HepG2 (cell line): Measurements from ENCODE around the gene MSI2. TPM values are rescaled to one million over a fixed set of nuclear protein-coding genes. Genes with fewer than 3 reads are reported as not detected.

ENCODE experiments used
- ATAC-seq: fragments of 200-7000 bp; cut with Tn5 transposase; 3 replicates; pipeline ENCODE4 v1.9.1; 2020; ENCODE audit warnings: mild to moderate bottlenecking, moderate library complexity
- BruUV-seq: library from RNA; stranded (reverse); fragments of 400-500 nt; replicated peaks from 2 replicates; lab custom pipeline; 2021; lab: Mats Ljungman, UMichigan
- CTCF ChIA-PET: fragments of 300-600 bp; formaldehyde crosslinking; extraction: SDS; loops from one replicate; lab custom pipeline; 2021; ENCODE audit warnings: low total read pairs, inconsistent platforms, low intra/inter-chr PET ratio; lab: Yijun Ruan, JAX
- POLR2A ChIA-PET: fragments of 350-600 bp; sonication (Branson Sonifier 250); formaldehyde crosslinking; loops from one replicate; lab custom pipeline; 2020; ENCODE audit warnings: antibody characterized with exemption, inconsistent platforms; lab: Yijun Ruan, JAX
- DNase-seq: peaks from one replicate; pipeline ENCODE4 v3.0.0-alpha.2; 2015; ENCODE audit warnings: low spot score
- FAIRE-seq: peaks from 3 replicates; lab custom pipeline; 2011; peaks lifted over from hg19 to GRCh38; lab: Jason Lieb, UNC
- H2AFZ ChIP-seq: one replicate; pipeline ENCODE4 v1.6.1; 2011; ENCODE audit warnings: low read length, inconsistent platforms
- H3K27ac ChIP-seq: fragments of 300-600 bp; 3 replicates; pipeline ENCODE4 v1.8.0; 2011; ENCODE audit warnings: mixed run types, mild to moderate bottlenecking, mixed read lengths, low read length, inconsistent platforms; ENCODE audit not compliant: insufficient read depth; ENCODE audit errors: extremely low read length
- H3K27me3 ChIP-seq, 2 experiments: fragments of 200-600 bp in 1 of 2; 2 replicates in 1 of 2; 3 replicates in 1 of 2; pipeline versions ENCODE4 v1.6.0 to v1.8.0; 2011; ENCODE audit warnings: low read length in 2 of 2, mild to moderate bottlenecking in 2 of 2, moderate library complexity in 2 of 2, inconsistent platforms in 1 of 2; ENCODE audit not compliant: insufficient read depth in 2 of 2, control insufficient read depth in 1 of 2
- H3K36me3 ChIP-seq, 2 experiments: fragments of 200-600 bp in 1 of 2; replicated peaks in 1 of 2; 2 replicates in 1 of 2; 3 replicates in 1 of 2; pipeline versions ENCODE4 v1.5.1 to v1.8.0; 2011; ENCODE audit warnings: low read length in 2 of 2, inconsistent platforms in 1 of 2; ENCODE audit not compliant: insufficient read depth in 2 of 2, control insufficient read depth in 1 of 2
- H3K4me1 ChIP-seq: 2 replicates; pipeline ENCODE4 v1.5.1; 2012; ENCODE audit warnings: low read length, inconsistent platforms; ENCODE audit not compliant: insufficient read depth
- H3K4me2 ChIP-seq: 2 replicates; pipeline ENCODE4 v1.6.0; 2011; ENCODE audit warnings: low read depth, low read length, inconsistent platforms
- H3K4me3 ChIP-seq, 3 experiments: fragments of 200-600 bp in 1 of 3; sonication (generic), shearing (Covaris generic) in 1 of 3; replicated peaks in 1 of 3; 2 replicates each; pipeline ENCODE4 v1.5.1; 2011 to 2016; ENCODE audit warnings: low read length in 3 of 3, inconsistent platforms in 2 of 3, low read depth in 2 of 3, mild to moderate bottlenecking in 2 of 3, control low read depth in 1 of 3, mixed read lengths in 1 of 3; ENCODE audit not compliant: insufficient read depth in 1 of 3
- H3K79me2 ChIP-seq: one replicate; pipeline ENCODE4 v1.6.1; 2011; ENCODE audit warnings: low read length, inconsistent platforms; ENCODE audit not compliant: insufficient read depth
- H3K9ac ChIP-seq: 2 replicates; pipeline ENCODE4 v1.6.0; 2011; ENCODE audit warnings: mild to moderate bottlenecking, low read depth, low read length, inconsistent platforms; ENCODE audit not compliant: insufficient read depth
- H3K9me3 ChIP-seq: 2 replicates; pipeline ENCODE4 v1.5.1; 2012; ENCODE audit warnings: mild to moderate bottlenecking, low read length
- H4K20me1 ChIP-seq: 2 replicates; pipeline ENCODE4 v1.6.0; 2011; ENCODE audit warnings: inconsistent platforms, mild to moderate bottlenecking, low read length, moderate library complexity; ENCODE audit not compliant: insufficient read depth
- MBNL3 ChIP-seq: fragments of 250-450 bp; sonication (Bioruptor Pico); conservative IDR thresholded peaks from 2 replicates; pipeline ENCODE4 v1.8.0; 2022; ENCODE audit warnings: mild to moderate bottlenecking, inconsistent platforms
- RAD51 ChIP-seq: fragments of 450-650 bp; IDR thresholded peaks from 2 replicates; pipeline ENCODE4 v1.6.1; 2016; ENCODE audit warnings: borderline replicate concordance
- RARA ChIP-seq: IDR thresholded peaks from 2 replicates; pipeline ENCODE4 v1.6.1; 2016; ENCODE audit warnings: missing genetic modification reagents, missing compliant biosample characterization
- RBM22 ChIP-seq: fragments of 200-400 bp; formaldehyde crosslinking; optimal IDR thresholded peaks from 2 replicates; pipeline ENCODE3; 2017; ENCODE audit warnings: mild to moderate bottlenecking, low read length, moderate library complexity
- ZBTB38 ChIP-seq: sonication (generic); formaldehyde crosslinking; IDR thresholded peaks from 2 replicates; pipeline ENCODE4 v1.5.1; 2020; ENCODE audit warnings: mild to moderate bottlenecking, missing genetic modification reagents
- ZNF687 ChIP-seq: sonication (generic); formaldehyde crosslinking; IDR thresholded peaks from 2 replicates; pipeline ENCODE4 v1.5.1; 2020; ENCODE audit warnings: mild to moderate bottlenecking, missing genetic modification reagents, moderate library complexity
- WGBS: methylation state at CpG from one replicate; pipeline ENCODE4 v1.1.6; 2017; ENCODE audit warnings: low lambda C conversion rate; 5-methylcytosine and 5-hydroxymethylcytosine counted together
- in situ Hi-C: cut with HindIII; loops from 2 replicates; pipeline ENCODE4 v1.10.0; 2017; ENCODE audit warnings: low pct_unique_long_range_greater_than_20kb; ENCODE audit not compliant: extremely low pct_ligation_motif_present
- intact Hi-C: fragments of 100-400 bp; cut with micrococcal nuclease; formaldehyde crosslinking; loops from one replicate; pipeline ENCODE4 v1.10.0; 2022; ENCODE audit not compliant: unreplicated experiment
- polyA plus RNA-seq, 8 experiments: library from polyadenylated mRNA; depleted of rRNA in 3 of 8; stranded (reverse) in 7 of 8; unstranded in 1 of 8; fragments of >200 nt; fragmentation: Illumina TruSeq in 4 of 8; extraction: Trizol in 4 of 8; gene quantifications; 2 replicates each; pipeline versions ENCODE4 v1.2.1 to v1.2.3, GENCODE V29; 2011 to 2016; ENCODE audit warnings: low read depth in 4 of 8, missing spikeins in 1 of 8, mixed read lengths in 1 of 8; ENCODE audit not compliant: insufficient read depth in 1 of 8
- total RNA-seq, 5 experiments: library from RNA; depleted of rRNA; stranded (reverse); fragments of >200 nt; fragmentation: Illumina TruSeq; extraction: Trizol; gene quantifications; 2 replicates each; pipeline ENCODE4 v1.2.3, GENCODE V29; 2016; ENCODE audit warnings: low read depth in 1 of 5
- TF ChIP-seq, protein P1 (sequence below): sonication (generic); formaldehyde crosslinking; conservative IDR thresholded peaks from 2 replicates; pipeline ENCODE4 v1.8.1; 2023; ENCODE audit warnings: missing genetic modification reagents

Gene MSI2
- total and polyA plus RNA-seq, 2 of the 13 experiments (the other 11 are each of a cell fraction or from before 2014, with no cell fraction given), result 77.5 to 78.4 TPM

DNA sequence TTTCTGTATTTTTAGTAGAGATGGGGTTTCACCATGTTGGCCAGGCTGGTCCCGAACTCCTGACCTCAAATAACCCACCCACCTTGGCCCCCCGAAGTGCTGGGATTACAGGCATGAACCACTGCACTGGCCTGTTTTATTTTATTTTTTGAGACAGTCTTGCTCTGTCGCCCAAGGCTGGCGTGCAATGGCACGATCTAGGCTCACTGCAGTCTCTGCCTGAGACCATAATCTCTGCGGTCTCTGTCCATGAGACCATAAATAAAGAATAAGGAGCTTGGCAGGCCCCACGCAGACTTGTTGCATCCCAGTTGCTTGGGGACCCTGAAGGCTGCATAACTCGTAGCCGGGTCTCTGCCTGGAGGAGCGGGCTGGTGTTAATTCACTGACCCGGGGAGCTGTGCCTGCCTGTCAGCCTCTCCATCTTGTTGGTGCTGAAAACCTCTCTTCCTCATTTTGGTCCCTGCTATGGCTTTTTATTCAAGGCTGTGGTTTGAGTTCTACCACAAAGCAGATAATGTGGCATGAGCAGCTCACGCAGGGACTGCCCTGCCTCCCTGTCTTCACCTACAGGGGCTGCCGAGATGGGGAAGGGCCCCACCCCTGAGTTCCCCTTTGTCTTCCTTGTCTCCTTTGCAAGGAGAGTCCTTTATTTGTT, 82.1 kb downstream of the MSI2 start (continued):
- TF ChIP-seq ZNF687 (CRISPR knock-in tag) (no peak), MBNL3 (CRISPR knock-in tag) (no peak)

- no peak overlapping the region for H3K4me2 ChIP-seq
- no peaks in the 10 kb centered on the region for H3K9me3 ChIP-seq
- WGBS, result 98% methylated on average over 6 of the region's 8 CpGs
- BruUV-seq, result no TSS peak
- H3K9ac ChIP-seq, result no peak overlapping the region
- ChIA-PET POLR2A (no interaction called here), CTCF (no interaction called here)
- peaks cover 42% of the 10 kb centered on the region for H3K4me1 ChIP-seq
- in situ Hi-C loops, result no loop called here
- H3K79me2 ChIP-seq, result peaks cover 36% of the 10 kb centered on the region
- H3K4me3 ChIP-seq, result no peak overlapping the region
- H4K20me1 ChIP-seq, result peaks cover 5% of the 10 kb centered on the region; the same call in 1 of the 2 replicates
- peaks cover 11 to 15% of the 10 kb centered on the region in 2 experiments for H3K36me3 ChIP-seq
- no peak for DNase-seq
- no peak for ATAC-seq
- H2AFZ ChIP-seq, result no peak overlapping the region
- intact Hi-C loops, result no loop called here
- H3K27ac ChIP-seq, result no peak overlapping the region
- FAIRE-seq, result no peak
- no peaks in the 10 kb centered on the region for H3K27me3 ChIP-seq
- no peak for TF ChIP-seq RARA
- TF ChIP-seq RAD51, result no peak
- TF ChIP-seq, protein P1, sequence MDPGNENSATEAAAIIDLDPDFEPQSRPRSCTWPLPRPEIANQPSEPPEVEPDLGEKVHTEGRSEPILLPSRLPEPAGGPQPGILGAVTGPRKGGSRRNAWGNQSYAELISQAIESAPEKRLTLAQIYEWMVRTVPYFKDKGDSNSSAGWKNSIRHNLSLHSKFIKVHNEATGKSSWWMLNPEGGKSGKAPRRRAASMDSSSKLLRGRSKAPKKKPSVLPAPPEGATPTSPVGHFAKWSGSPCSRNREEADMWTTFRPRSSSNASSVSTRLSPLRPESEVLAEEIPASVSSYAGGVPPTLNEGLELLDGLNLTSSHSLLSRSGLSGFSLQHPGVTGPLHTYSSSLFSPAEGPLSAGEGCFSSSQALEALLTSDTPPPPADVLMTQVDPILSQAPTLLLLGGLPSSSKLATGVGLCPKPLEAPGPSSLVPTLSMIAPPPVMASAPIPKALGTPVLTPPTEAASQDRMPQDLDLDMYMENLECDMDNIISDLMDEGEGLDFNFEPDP (CRISPR knock-in tag), result 0 out of 2 replicates have a peak, but pooled peaks have one; percentile 43
- peak; percentile 42 for TF ChIP-seq RBM22
- TF ChIP-seq ZNF687 (CRISPR knock-in tag), result 0 out of 2 replicates have a peak, but pooled peaks have one; percentile 11
- peak; percentile 43; the same call in 1 of the 2 replicates for TF ChIP-seq ZBTB38 (CRISPR knock-in tag)
Measured at GRCh38 chr17:57340160-57340981, 84.0 kb downstream of the MSI2 start.
